ENCODE measurements around the gene TIMM8A. TPM values are rescaled to one million over a fixed set of nuclear protein-coding genes. Genes with fewer than 3 reads are reported as not detected.
"Not testable (repeated sequence)": the region's sequence is repeated elsewhere in the genome, so short reads cannot be mapped to it uniquely, and the experiment has no call there.

The TIMM8A gene
- total RNA-seq, 1 donor from 2014 or later = 5.6 TPM

- no peak for DNase-seq (ENCODE audit: extremely low spot score in 2 of 2)
- H3K9me3 ChIP-seq = no peaks in the 10 kb centered on the region
- peak overlapping the region; percentile 88 for H3K27ac ChIP-seq
- no peaks in the 10 kb centered on the region for H3K27me3 ChIP-seq
- TF ChIP-seq CTCF (IDR thresholded peaks at IDR 0.05) (no peak), POLR2AphosphoS5 (IDR thresholded peaks at IDR 0.05; ENCODE audit: insufficient read depth in 1 of 2, low read depth in 1 of 2) (no peak), POLR2A (IDR thresholded peaks at IDR 0.05) (no peak)
- H3K36me3 ChIP-seq = no peaks in the 10 kb centered on the region
- H3K4me1 ChIP-seq = peaks cover 9% of the 10 kb centered on the region
- H3K4me3 ChIP-seq = peak overlapping the region; percentile 59 to 62
- intact Hi-C loops (cut with DNase I) = no loop called here
Measured at GRCh38 chrX:101347859-101348451, 587 bp downstream of the TIMM8A start.

DNA sequence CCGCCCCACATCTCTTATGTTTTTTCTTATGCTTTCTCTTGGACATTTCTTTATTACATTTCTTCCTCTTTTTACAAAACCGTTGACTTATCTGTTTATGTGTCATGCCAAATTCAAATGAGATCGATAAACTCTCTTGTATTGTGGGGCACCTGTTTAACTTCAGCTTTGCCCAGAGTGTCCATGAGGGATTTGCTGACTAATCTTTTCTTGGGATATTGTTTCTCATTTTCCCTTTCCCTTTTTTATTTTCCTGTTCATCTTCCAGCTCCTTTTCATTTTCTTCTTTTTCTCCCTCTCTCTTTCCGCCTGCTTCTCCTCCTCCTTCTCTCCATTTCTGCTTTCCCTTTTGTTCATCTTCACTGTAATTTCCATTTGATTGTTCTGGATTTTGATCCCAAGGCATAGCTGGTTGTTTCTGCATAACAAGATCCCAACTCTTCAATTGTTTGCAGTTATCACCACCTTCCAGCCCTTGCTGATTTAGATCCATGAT, 10.7 kb downstream of the TIMM8A start:
- no peak overlapping the region for H3K4me3 ChIP-seq
- TF ChIP-seq POLR2AphosphoS5 (IDR thresholded peaks at IDR 0.05; ENCODE audit: insufficient read depth in 1 of 2, low read depth in 1 of 2) (no peak), CTCF (IDR thresholded peaks at IDR 0.05) (no peak), POLR2A (IDR thresholded peaks at IDR 0.05) (no peak)
- DNase-seq (ENCODE audit: extremely low spot score in 2 of 2) = no peak
- no peaks in the 10 kb centered on the region for H3K4me1 ChIP-seq
- H3K36me3 ChIP-seq = no peaks in the 10 kb centered on the region
- no peaks in the 10 kb centered on the region for H3K27me3 ChIP-seq
- no peak overlapping the region for H3K27ac ChIP-seq
- intact Hi-C loops (cut with DNase I) = no loop called here
- no peaks in the 10 kb centered on the region for H3K9me3 ChIP-seq

GRCh38 chrX:101334310-101334709, 14.2 kb downstream of the TIMM8A start:
- H3K4me3 ChIP-seq; H3K27ac ChIP-seq; H3K4me1 ChIP-seq; H3K27me3 ChIP-seq; H3K9me3 ChIP-seq; DNase-seq (ENCODE audit: extremely low spot score in 2 of 2); H3K36me3 ChIP-seq; intact Hi-C loops (cut with DNase I): not testable (repeated sequence)

DNA sequence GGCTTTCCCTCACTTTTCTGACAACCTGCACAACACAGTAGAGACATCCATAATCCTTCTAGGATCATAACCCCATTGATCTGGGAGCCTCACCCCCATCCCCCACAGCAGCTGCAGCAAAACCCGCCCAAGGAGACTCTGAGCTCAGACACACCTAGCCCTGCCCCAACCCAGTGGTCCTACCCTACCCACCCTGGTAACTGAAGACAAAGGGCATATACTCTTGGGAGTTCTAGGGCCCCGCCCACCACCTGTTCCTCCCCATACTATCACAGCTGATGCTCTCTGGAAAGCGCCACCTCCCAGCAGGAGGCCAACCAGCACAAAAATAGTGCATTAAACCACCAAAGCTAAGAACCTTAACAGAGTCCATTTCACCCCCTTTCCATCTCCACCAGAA, 21.9 kb downstream of the TIMM8A start:
- H3K36me3 ChIP-seq; DNase-seq (ENCODE audit: extremely low spot score in 2 of 2); H3K9me3 ChIP-seq; H3K27me3 ChIP-seq; intact Hi-C loops (cut with DNase I); H3K4me3 ChIP-seq; H3K27ac ChIP-seq; H3K4me1 ChIP-seq: not testable (repeated sequence)

- Histone ChIP-seq H3K9me3 (no peaks in the 10 kb centered on the region), H3K36me3 (no peaks in the 10 kb centered on the region), H3K27ac (no peak overlapping the region), H3K27me3 (no peaks in the 10 kb centered on the region), H3K4me3 (no peak overlapping the region), H3K4me1 (no peaks in the 10 kb centered on the region)
- no peak for DNase-seq (ENCODE audit: extremely low spot score in 2 of 2)
- no peak for TF ChIP-seq POLR2AphosphoS5 (IDR thresholded peaks at IDR 0.05; ENCODE audit: insufficient read depth in 1 of 2, low read depth in 1 of 2)
- no peak for TF ChIP-seq POLR2A (IDR thresholded peaks at IDR 0.05)
- no peak for TF ChIP-seq CTCF (IDR thresholded peaks at IDR 0.05)
- intact Hi-C loops (cut with DNase I) = no loop called here
Measured at GRCh38 chrX:101303790-101304189, 44.8 kb downstream of the TIMM8A start.

Small RNAs within 50 kb of the gene (small RNA-seq; reads per million reads assigned to genes)
- not detected for gene RNU6-934P

Other genes with a start within 250 kb of the TIMM8A start
- gene DRP2, start 129.0 kb downstream of the TIMM8A start, total RNA-seq = 1.5 TPM
- 2.5 TPM for gene TAF7L, start 57.4 kb downstream of the TIMM8A start, total RNA-seq
- gene BTK, start 37.4 kb upstream of the TIMM8A start, total RNA-seq = 4.4 TPM
- 514 TPM for gene RPL36A, start 42.3 kb upstream of the TIMM8A start, total RNA-seq
- gene GLA, start 59.2 kb upstream of the TIMM8A start, total RNA-seq = 15.5 TPM
- 43.2 TPM for gene HNRNPH2, start 59.5 kb upstream of the TIMM8A start, total RNA-seq
- 16.5 TPM for gene ARMCX4, start 136.7 kb upstream of the TIMM8A start, total RNA-seq
- 28.5 TPM for gene ARMCX1, start 201.8 kb upstream of the TIMM8A start, total RNA-seq

Measured in vagina (tissue), 2 donors.